SK-N-MC (cell line): ENCODE results near the gene ZNF282.

Source experiments
- EZH2 ChIP-seq: fragments of 200-600 bp; sonication (generic); IDR thresholded peaks from one replicate; pipeline ENCODE4 v1.6.1; 2017; ENCODE audit warnings: antibody characterized with exemption
- POLR2AphosphoS5 ChIP-seq: IDR thresholded peaks from 2 replicates; pipeline ENCODE4 v1.6.1; 2012; ENCODE audit warnings: mild to moderate bottlenecking, low read depth, low read length, borderline replicate concordance

- TF ChIP-seq POLR2AphosphoS5 (peak; percentile 75), EZH2 (no peak)
Measured at GRCh38 chr7:149261829-149262617, 66.7 kb downstream of the ZNF282 start, which contains the start of gene ZNF783.
